ENCODE measurements around the gene TSEN15.
"Not testable (repeated sequence)": the region's sequence is repeated elsewhere in the genome, so short reads cannot be mapped to it uniquely, and the experiment has no call there.

The TSEN15 gene

DNA sequence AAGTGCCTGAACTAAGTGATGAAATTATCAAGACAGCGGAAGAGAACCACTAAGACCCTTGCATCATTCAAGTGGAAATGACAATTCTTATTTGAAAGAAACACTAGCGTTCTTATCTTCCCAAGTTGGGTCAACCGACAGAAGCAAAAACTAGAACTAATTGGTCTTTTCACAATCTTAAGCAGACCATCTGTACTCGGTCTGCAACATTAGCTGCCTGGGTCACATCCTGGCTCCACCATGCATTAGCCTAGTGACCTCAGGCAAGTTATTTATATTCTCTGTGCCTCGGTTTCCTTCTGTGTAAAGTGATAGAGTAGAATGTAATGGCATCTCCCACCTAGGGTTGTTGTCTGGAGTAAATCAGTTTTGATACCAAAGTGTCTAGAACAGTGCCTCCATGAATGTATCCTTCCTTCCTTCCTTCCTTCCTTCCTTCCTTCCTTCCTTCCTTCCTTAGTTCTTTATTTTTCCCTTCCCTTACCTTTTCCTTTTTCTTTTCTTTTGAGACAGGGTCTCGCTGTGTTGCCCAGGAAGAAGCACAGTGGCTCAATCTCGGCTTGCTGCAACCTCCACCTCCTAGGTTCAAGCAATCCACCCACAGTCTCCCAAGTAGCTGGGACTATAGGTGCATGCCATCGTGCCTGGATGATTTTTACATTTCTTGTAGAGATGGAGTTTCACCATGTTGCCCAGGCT lies 20.0 kb upstream of the TSEN15 start:
- DNase-seq (ENCODE audit: low read depth in 2 of 2), result no peak

GRCh38 chr1:184032306-184032929 lies 19.1 kb upstream of the TSEN15 start:
- DNase-seq (ENCODE audit: low read depth in 2 of 2), result no peak

- DNase-seq (ENCODE audit: low read depth in 2 of 2), result no peak
Observed at GRCh38 chr1:184032930-184033418, 18.6 kb upstream of the TSEN15 start.

DNA sequence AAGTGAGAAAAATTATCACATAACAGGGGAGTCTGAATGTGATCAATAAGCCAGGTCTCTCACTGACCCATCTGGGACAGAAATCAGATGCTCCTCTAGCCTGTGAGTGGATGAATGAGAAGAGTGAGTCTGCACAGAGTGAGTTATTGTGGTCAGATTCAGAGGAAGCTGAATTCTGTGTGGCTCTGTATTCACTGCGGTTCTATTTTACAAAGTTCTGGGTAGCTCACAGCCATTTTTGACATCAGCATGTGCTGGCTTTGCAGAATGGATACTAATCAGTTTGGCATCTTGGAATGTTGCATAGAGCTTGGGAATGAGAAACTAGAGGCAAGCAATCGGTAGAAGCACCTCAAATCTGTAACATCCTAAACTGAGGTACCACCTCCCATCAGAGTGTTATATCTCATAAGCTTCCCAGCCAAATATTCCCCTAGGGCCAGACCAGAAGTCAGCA lies 17.8 kb upstream of the TSEN15 start:
- no peak for DNase-seq (ENCODE audit: low read depth in 2 of 2)

GRCh38 chr1:184034761-184035379 lies 16.7 kb upstream of the TSEN15 start:
- DNase-seq (ENCODE audit: low read depth in 2 of 2), result no peak

- DNase-seq (ENCODE audit: low read depth in 2 of 2), result no peak
Observed at GRCh38 chr1:184035719-184036516, 15.6 kb upstream of the TSEN15 start.

DNA sequence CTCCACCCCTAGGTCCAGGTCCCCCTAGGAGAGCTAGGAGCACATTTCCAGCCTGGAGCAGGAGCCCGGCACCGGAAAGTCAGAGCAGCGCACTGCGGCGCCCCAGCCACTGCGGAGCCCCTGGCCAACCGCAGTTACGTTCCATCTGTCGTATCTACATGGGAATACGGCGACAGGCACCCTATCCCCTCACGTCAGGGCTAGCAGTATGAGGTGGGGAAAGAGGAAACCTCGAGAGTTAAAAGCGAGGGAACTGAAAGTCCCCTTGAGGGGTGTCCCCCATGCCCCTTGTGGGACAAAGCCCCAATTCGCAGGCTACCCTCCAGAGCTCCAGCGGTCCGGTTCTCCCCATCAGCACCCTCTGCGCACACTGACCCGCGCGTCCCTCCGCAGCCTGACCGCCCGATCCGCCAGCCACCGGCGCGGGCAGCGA lies 15.0 kb upstream of the TSEN15 start:
- DNase-seq (ENCODE audit: low read depth in 2 of 2), result peak in 1 of 2 donors; percentile 9

GRCh38 chr1:184037849-184038591 lies 13.5 kb upstream of the TSEN15 start:
- DNase-seq (ENCODE audit: low read depth in 2 of 2), result no peak

- no peak for DNase-seq (ENCODE audit: low read depth in 2 of 2)
Observed at GRCh38 chr1:184039126-184039525, 12.4 kb upstream of the TSEN15 start.

- DNase-seq (ENCODE audit: low read depth in 2 of 2), result no peak
Observed at GRCh38 chr1:184041731-184042130, 9.8 kb upstream of the TSEN15 start.

- DNase-seq (ENCODE audit: low read depth in 2 of 2), result not testable (repeated sequence)
Observed at GRCh38 chr1:184043315-184043714, 8.2 kb upstream of the TSEN15 start.

DNA sequence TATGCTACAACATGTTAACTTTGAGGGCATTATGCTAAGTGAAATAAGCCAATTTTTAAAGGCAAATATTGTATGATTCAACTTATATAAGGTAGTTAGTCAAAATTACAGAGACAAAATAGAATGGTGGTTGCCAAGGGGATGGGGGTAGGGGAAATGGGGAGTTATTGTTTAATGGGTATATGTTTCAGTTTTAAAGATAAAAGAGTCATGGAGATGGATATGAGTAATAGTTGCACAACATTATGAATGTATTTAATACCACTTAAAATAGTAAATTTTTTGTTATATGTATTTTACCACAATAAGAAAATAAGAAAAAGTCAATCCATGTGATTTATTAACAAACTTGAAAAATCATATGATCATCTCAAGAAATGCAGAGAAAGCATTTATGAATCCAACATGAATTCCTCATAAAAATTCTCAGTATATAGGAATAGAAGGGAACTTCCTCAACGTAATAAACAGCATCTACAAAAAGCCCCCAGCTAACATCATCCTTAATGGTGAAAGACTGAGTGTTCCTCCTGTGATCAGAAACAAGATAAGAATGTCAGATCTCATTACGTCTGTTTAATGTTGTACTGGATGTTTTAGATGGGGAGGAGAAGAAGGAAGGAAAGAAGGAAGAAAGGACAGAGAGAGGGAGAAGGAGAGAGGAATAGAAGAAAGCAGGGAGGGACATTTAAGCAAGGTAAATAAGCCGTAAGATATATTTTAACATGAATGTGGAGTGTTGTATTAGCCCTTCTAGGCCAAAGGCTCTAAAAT lies 6.7 kb upstream of the TSEN15 start:
- DNase-seq (ENCODE audit: low read depth in 2 of 2), result no peak

DNA sequence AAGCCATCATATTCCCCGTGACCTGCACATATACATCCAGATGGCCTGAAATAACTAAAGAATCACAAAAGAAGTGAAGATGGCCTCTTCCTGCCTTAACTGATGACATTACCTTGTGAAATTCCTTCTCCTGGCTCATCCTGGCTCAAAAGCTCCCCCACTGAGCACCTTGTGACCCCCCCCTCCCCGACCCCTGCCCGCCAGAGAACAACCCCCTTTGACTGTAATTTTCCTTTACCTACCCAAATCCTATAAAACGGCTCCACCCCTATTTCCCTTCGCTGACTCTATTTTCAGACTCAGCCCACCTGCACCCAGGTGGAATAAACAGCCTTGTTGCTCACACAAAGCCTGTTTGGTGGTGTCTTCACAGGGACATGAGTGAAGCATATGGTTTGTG lies 4.0 kb upstream of the TSEN15 start:
- not testable (repeated sequence) for DNase-seq (ENCODE audit: low read depth in 2 of 2)

DNA sequence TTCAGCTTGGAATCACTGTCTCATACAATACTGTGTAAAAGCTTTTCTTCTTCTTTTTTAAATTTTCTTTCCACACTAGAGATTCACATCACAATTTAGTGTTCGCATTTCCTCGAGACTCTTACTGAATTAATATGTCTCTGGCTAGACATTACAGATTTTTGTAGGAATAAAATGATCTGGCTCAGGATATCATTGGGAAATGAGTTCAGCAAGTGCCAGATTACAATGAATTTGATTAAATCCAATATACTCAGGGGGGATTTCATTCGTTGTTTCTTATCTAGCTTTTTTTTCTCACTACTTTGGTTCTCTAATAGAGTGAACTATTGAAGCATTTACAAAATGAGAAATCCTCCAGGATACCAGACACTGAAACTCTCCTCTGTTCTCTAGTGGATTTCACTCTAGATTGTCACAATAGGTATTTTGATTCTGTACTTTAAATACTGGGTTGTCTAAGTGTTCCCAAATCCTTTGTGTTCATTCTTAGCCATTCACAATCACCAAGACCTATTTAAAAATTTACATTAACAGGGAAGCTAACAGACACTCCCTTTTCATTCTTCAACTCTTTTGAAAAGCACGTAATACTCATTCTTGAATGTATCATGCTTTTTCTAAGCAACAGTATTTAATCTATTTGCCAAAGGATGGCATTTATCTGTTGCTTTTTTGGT lies 2.8 kb upstream of the TSEN15 start:
- DNase-seq (ENCODE audit: low read depth in 2 of 2), result no peak

DNA sequence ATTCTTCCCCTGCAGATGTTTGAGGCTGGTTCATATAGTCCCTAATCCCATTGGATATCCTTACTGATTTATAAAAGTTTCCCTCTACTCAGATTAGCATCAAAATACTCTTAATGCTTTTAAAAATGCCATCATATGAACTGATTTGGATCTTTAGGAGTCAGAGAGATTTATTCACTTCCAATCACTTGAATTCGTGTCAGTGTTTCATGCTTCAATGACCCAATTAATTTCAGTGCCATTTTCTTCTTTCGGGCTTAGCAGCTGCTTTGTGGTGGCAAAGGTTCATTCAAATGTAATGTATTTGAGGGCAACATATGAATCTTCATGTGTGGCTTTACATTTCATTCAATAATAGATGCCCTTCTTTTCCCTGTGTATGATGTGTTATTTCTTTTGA lies 2.2 kb upstream of the TSEN15 start:
- DNase-seq (ENCODE audit: low read depth in 2 of 2), result no peak

DNA sequence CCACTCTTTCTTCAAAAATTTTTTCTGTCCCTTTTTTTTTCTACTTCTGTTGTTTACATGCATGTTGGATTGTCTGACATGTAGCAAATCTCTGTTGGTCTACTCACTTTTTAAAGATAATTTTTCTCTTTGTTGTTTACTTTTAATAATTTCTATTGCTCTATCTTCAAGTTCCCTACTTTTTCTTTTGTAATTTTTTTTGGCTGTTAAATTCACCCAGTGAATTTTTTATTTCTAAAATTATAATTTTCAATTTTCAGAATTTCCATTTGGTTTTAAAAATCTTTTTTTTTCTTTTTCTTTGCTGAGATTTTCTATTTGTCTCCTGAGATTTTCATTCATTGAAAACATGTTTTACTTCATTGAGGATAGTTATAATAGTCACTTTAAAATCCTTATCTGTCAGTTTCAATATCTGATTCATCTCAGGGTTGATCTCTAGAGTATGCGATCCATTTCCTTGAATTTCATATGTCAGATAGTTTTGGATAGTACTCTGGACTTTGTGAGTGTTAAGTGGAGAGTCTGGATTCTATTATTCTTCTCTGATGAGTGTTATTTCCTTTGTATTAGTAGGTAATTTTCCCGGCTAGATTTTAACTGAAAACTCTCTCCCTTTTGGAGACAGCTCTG lies 1.6 kb upstream of the TSEN15 start:
- no peak for DNase-seq (ENCODE audit: low read depth in 2 of 2)

GRCh38 chr1:184050636-184051035 lies 894 bp upstream of the TSEN15 start:
- DNase-seq (ENCODE audit: low read depth in 2 of 2), result no peak

- DNase-seq (ENCODE audit: low read depth in 2 of 2), result no peak
Observed at GRCh38 chr1:184051138-184051484, 419 bp upstream of the TSEN15 start.

- no peak for DNase-seq (ENCODE audit: low read depth in 2 of 2)
Observed at GRCh38 chr1:184052194-184052559, 647 bp downstream of the TSEN15 start.

GRCh38 chr1:184052750-184053149 lies 1.2 kb downstream of the TSEN15 start:
- DNase-seq (ENCODE audit: low read depth in 2 of 2), result no peak
